Activated CD4-positive, CD25-positive, alpha-beta regulatory T cell treated with anti-CD3 and anti-CD28 coated beads, Interleukin-2, amount 50 U/mL, for 24 hours (primary cell): ENCODE data around the gene POLR3GL.

Experiments used
- ATAC-seq, 2 donors: fragments of 150-1000 bp; cut with Tn5 transposase; one replicate each; pipeline ENCODE4 v1.10.0; 2021; ENCODE audit warnings: mild to moderate bottlenecking in 1 of 2, moderate library complexity in 1 of 2

The POLR3GL gene

DNA sequence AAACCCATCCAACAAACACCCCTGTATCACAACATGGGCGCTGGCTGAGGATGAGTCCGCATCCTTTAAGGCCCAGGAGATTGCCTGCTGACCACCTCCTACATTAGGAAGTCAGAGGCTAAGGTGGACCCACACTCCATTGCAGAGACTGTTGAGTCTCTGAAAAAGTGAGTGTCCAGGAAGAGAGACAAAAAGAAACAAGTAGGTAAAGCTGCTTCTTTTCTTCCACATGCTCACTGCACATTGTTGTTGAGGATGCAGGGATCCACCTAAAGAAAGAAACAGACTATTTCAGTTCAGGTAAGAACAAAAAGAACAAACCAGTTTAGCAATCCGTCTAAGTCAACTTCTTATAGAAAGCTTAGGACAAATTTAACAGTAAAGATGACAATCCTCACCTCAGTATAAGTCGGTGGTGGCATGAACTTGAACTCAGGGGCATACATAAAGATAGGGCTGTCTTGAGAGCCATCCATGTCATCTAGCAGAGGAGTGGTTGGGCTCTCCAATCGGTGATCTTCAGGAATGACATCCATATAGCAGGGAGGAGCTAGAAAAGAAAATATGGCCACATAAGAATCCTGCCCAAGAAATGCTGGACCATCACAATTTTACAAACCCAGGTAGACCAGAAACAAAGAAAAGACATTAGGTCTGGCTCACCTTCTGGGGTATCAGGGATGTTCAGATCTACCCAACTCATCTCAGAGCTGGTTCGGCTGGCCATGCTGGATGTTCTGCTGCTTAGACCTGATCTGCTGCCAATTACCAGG lies 29.3 kb downstream of the POLR3GL start:
- ATAC-seq, result no peak

DNA sequence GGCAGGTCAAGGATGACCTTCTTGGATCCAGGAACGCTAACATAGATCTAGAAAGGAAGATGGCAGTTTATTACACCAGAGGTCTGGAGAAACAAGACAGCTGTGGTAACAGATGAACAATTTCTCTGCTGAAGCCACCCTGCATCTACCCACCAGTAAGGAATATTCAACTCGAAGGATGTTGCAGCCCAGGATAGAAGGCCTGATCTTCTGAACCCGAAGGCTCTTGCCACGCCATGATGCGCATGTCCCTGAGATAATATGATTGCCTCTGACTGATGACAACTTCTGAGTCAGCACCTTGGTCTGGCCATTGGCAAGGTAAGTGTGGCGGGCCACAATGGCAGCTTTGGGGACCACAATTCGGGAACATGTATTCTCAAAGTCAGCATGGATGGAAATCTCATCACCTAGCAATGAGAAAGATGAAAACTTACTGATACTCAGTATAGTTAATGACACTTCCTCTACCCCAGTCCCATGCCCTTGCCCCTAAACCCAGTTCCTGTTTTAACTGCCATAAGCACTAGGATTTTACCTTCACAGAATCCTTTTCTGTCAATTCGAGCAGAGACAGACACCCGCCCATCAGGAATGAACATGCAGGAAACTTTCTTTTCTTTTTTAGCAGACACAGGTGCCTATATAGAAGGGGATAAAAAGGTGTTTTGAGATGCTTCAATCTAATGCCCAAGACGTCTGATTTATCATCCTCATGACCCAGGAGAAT lies 30.1 kb downstream of the POLR3GL start:
- peak; percentile 37 to 41 for ATAC-seq

DNA sequence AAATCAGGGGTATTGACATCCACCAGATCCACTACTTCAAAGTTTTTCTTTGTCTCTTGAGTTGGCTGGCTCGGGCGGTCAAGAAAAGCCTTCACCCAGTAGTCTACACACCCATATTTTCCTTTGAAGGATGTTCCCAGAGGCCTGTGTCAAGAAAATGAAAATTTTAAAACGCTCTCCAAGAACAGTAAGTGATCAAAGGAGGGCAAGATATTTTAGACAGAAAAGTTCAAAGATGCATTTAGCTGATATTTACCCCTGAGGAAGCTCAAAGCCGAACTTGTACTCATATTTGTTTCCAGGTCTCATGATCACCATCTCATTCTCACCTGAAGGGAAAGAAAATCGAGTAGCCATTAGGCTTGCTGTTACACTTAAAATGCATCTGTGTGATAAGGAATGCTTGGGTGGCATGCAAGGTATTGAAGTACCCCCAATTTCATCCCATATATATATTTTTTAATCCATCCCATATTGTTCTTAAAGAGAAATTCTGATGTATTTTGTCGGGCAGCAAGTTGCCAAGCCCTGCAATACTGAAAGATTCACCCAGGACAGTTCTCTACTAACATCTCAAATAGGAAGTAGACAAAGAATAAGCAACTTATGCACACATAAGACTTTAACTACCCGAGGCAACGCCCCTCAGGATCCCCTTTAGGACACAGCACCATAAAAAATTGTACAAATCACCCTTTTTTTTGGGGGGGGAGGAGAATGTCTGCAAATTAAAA lies 30.8 kb downstream of the POLR3GL start:
- no peak for ATAC-seq

DNA sequence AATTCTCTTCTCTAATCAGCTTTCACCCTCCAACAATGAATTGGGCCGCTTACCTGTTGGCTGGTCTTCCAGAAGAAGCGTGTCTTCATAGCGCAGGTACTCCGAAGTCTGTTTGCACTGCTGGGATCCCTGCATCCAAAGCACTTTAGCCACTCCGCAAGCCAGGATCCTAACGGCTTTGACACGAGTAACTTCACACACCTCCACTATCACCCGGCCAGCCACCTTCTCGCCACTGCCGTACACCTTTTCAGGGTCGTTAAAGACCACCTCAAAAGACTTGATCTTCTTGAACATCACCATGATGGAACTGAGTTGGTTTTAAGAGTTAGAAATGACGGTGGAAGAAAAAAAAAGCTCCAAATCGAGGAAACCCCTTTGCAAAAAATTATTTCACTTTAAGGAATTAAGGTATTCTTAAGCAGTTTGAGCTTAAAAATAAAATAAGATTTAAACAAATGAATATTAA lies 31.5 kb downstream of the POLR3GL start:
- no peak for ATAC-seq

DNA sequence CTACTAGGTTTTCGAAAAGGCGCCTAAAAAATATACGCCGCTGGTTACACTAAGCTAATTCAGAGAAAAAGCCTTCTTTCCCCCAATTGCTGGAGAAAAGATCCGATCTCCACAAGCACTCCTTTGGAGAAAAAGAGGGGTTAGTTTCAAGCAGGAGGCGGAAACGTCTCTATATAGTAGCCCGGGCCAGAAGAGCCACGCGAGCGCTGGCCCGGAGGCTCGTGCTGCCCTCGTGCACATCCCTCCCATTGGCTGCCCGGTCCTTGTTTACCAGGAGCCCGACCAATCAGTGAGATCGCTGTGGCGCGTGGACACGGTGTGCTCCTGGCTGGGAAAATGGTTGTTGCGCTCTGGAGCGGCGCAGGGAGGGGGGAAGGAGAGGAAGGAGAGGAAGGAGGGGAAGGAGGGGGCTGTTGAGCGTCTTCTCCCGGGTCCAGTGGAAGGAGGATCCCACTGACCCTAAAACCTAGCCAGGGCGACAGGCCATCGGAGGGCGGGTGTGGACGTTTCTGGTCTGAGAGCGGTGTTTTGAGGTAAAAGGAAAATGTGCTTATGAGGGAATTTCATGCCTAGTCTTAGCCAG lies 32.0 kb downstream of the POLR3GL start, which contains the start of gene TXNIP:
Gene TXNIP (minus strand): TSS at position 147 of the 583 bp plus-strand sequence. CDS start 313 bp downstream, outside the sequence.
- ATAC-seq, result peak; percentile 95 to 96

DNA sequence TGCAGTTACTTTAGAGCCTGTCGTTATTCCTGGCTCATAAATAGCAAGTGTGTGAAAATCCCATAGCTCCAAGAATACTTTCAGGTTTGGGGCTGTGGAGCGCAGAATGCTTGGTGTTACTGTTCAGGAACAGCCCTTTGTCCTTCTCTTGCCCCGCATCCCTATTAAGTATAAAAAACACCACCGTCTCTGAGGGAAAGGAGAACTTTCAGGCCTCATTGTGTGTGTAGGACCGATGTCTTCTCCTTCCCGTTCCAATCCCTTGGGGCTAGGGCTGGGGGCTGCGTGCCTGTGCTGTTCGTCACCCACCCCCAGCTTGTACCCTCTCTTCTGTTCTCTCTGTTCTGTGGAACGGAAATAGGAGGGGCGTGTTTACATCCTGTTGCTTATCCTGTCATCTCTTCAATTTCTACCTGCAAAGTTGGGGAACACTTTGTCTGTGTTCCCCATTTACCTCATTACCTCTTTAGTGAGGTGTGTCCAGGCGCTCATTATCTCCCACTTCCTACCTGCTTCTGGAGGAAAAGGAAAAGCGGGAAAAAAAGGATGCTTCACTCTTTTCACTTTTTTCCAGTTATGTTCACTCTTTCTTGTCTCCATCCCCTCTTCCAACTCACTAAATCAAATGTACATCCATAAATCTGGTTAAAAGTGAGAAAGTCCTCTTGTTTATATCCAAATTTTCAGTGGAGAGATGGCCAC lies 32.7 kb downstream of the POLR3GL start:
- peak; percentile 44 to 47 for ATAC-seq

DNA sequence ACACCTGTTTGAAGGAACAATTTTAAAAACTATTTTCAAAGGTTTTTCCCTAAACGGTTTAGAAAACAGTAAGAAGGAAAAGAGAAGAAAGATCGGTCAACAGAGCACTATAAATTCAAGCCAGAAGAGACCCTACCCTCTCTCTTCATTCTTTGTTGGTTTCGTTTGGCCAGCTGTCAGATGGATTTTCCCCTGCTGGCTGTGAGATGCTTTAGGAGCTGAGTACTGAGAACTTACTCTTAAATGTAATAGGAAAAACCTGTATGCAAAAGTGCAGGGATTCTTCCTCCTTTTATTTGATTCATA lies 33.2 kb downstream of the POLR3GL start:
- no peak for ATAC-seq

DNA sequence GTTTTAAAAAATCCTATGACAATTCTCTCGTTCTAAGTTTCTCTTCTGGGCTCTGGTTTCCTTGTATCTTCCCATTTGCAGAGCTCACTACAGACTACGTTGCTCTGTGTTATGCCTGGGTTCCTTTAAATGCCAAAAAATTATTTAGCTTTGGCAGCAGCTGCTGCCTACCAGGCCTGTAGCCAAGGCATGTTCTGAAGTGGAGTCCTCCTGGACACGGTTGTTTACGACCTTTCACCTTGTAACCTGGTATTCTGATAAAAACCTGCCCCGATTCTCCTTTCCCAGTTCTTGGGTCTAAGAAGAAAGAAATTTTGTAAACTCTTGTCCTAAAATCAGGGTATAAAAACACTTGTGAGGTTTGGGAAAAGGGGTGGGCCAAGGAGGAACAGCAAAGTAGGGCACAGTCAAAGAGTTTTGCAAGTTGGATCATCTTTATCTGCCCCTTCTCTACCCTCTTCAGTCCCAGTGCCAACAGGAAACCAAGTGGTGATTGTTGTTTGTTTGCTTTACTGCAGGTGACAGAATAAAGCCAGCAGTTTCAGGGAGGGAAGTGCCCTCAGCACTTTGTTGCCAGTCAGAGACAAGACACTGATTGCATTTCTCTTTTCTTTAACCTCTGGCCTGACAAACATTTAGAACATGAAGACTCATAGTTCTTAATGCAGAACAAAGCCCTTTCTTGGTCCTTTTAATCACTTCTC lies 35.0 kb downstream of the POLR3GL start:
- ATAC-seq, result no peak

DNA sequence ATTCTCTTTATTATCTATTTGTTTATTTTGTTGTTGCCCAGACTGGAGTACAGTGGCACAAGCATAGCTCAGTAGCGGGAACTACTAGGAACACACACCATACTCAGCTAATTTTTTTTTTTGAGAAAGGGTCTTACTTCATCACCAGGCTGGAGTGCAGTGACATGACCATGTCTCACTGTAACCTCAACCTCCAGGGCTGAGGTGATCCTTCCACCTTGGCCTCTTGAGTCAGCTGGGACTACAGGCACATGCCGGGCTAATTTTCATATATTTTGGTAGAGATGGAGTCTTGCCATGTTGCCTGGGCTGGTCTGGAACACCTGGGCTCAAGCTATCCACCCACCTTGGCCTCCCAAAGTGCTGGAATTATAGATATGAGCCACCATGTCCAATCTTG lies 37.2 kb downstream of the POLR3GL start:
- no peak for ATAC-seq

DNA sequence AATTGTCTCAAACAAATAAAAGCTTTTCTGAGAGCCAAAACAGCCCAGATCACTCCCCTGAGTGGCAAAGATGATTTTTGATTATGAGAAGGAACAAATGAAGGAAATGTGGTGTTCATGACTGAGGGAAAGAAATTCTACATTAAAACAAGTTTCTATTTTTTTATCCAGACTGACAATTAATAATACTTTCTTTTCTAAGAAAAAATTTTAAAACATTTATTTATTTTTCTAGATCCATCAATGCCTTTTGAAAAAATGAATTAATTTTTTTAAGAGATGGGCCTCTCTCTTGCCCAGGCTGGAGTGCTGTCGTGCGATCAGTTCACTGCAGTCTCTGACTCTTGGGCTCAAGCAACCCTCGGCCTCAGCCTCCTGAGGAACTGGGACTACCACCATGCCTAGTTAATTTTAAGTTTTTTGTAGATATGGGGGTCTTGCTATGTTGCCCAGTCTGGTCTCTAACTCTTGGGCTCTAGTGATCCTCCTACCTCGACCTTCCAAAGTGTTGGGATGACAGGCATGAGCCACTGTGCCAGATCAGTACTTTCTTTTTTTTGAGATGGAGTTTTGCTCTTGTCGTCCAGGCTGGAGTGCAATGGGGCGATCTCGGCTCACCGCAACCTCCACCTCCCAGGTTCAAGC lies 43.1 kb downstream of the POLR3GL start:
- ATAC-seq, result no peak

DNA sequence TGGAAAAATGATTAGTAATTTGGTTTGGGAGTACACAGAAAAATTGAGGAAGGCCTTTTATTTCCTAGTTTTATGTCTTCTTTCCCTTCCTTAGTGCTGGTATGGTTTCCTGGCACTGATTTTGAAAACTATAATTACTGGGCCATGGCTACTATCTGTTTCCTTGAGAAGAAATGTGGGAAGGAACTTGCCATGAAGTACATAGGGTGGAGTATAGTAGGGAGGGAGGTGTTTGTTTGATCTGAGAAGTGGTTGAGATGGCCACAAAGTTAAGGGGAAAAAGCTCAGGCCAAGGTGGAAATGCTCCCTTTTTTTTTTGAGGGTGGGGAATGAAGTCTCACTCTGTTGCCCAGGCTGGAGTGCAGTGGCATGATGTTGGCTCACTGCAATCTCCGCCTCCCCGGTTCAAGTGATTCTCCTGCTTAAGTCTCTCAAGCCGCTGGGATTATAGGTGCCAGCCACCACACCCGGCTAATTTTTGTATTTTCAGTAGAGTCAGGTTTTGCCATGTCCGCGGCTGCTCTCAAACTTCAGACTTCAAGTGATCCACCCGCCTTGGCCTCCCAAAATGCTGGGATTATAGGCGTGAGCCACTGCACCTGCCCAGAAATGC lies 45.7 kb downstream of the POLR3GL start:
- no peak for ATAC-seq

DNA sequence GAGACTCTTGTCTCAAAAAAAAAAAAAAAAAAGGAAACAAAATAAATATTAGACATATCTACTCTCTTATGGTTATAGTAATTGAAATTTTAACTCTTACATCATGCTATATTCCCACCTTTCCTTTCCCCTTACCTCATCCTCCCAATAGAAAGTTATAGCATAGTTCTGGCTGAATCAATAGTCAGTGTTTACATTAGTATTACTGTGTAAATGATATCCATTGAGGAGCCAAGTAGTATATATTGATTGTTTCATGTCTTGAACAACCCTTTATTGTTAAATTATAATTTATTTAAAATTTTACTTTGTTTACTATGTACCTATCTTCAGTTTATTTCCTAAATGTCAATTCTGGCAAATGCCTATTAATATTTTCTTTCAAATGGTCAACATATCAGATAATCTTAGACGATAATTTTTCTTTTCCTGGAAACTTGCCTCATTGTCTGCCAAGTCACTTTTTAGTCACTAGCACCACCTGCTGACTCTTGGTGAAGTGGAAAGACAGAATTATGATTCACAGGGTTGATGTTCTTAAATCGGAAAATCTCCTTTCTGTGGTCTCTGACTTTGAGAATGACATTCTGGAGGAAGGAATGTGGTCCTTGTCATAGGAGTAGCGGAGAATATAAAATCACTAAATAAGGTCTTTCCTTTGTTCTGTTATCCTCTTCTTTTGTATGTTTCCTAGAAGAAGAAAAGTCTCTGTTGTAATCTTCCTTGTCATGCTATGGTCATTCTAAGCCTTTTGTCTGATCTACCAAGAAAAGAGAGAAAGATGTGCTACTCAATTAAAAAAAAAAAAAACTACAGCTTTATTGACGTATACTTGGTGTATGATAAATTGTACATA lies 48.4 kb downstream of the POLR3GL start:
- peak; percentile 75 to 83 for ATAC-seq

DNA sequence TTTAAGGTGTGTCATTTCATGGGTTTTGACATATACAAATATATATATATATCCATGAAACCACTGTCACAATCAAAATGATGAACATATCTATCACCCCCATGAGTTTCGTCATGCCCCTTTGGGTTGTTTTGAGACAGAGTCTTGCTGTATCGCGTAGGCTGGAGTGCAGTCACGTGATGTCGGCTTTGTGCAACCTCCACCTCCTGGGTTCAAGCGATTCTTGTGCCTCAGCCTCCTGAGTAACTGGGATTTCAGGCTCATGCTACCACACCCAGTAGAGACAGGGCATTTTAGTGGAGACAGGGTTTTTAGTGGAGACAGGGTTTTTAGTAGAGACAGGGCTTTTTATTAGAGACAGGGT lies 49.1 kb downstream of the POLR3GL start:
- ATAC-seq, result peak in 1 of 2 donors; percentile 64

DNA sequence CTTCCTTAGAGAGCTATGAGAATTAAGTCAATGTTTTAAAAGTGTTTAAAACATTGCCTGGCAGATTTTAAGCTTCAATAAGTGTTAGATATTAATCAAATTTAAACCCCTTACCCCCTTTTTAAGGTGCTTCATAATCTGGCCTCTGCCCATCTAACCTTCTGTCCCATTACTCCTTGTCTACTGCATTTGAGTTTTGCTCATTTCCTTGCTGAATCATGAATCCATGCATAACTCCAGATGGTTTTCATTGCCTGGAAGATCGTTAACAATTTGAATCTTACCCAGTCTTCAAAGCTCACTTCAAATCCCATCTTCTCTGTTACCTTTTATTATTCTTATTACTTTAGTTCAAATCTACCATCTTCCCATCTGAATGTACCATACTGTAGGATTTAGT lies 52.4 kb downstream of the POLR3GL start:
- ATAC-seq, result no peak

DNA sequence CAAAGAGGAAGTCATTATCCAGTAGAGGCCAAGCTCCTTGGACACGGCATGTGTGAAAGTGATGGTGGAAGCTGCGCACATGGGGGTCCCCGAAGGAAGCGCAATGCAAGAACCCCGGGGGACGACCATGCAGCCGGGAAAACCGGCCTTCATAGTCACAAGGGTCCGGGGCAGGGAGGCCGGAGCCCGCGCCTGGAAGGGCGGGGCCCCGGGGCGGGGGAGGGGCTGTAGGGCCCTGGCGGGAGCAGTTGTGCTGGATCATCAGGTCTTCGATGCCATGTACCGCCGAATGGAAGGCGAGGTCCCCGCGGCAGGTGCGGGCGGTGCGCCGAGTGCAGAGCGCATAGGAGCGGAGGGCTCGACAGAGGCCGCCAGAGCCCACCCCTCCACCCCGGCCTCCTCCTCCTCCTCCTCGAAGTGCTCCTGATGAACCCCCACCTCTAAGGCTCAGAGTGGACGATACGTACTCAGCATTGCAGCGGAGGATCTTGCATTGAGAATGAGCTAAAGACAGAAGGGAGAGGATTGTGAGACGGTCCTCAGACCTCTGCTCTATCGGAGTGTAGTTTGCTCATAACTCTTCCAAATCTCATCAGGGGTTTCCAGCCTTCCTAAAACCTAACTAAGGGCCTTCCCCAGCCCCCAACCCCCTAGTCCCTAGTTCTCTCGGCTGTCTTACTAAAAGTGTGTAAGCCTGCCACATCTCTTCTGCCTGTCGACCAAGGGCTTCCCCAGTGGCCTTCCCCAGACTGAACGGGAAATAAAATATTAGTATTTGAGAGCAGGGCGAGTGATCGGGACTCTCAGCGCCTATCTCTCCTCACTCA lies 55.0 kb downstream of the POLR3GL start:
- no peak for ATAC-seq

DNA sequence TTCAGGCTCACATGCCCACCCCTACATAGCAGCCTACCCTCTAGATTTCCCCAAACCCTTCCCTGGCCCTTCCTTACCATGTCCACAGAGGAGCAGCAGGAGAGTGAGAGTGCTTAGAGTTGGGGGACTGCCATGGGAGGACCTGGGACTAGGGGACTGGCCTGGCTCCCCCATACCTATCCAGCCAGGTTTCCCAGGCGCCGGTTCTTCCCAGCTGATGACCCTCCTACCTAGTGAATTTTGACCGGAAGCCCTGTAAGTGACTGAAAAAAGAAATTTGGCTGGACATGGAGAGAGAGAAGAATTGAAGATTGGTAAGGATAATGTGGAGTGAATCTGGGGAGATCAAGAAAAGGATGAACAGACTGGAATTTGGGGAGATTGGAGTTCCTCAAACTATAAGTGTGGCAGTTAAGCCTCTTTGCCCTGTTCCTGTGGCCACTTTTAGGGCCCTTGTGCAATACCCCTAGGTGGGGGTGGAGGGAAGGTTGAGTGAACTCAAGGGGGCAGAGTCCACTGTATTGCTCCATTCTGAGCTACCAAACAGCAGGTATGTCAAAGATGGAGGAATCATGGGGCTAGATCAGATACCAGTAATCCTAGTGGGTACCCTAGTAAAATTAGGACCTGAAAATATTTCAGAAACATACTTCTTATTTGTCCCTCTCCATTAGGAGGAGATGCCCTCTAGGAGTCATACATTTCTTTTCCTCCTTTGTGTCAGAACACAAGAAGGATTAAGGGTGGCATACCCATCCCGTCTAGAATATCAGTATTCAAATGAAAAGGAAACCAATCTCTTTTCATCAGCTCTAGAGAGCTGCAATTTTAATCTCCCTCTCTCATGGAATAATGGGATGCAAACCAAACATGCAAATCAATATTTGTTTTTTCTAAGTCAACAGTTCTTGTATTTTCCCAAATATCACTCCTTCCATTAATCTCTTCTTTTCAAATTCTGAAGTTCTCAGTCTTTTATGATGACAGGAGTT lies 55.9 kb downstream of the POLR3GL start:
- ATAC-seq, result no peak

DNA sequence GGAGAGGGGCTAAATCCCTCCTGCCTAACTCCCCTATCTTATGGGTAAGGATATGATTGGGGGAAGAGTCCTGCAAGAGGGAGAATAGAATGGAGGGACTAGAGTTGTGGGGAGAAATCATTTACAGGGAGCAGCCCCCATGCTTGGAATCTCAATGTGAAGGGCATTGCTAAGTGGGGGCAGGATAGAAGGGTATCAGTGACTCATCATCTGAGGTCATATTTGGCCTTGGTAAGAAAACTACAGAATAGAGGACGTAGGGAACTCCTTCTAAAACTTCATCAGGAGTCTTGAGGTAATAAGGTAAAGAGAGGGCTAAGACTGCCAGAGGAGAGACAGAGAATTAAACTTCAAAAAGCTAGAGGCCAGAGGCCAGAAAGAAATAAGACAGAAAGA lies 56.6 kb downstream of the POLR3GL start:
- ATAC-seq, result no peak
